Caco-2 (cell line): ENCODE results near the gene ELMO3. TPM values are rescaled to one million over a fixed set of nuclear protein-coding genes. Genes with fewer than 3 reads are reported as not detected.

Experiments
- BruUV-seq: library from RNA; stranded (reverse); fragments of 400-500 nt; replicated peaks from 2 replicates; lab custom pipeline; 2021; lab: Mats Ljungman, UMichigan
- CTCF ChIA-PET: fragments of 300-600 bp; sonication (Branson Sonifier 250); formaldehyde crosslinking; loops from one replicate; lab custom pipeline; 2022; ENCODE audit warnings: antibody characterized with exemption; lab: Charles Lee
- POLR2A ChIA-PET: fragments of 300-600 bp; sonication (Branson Sonifier 250); formaldehyde crosslinking; loops from one replicate; lab custom pipeline; 2022; ENCODE audit warnings: antibody characterized with exemption; lab: Charles Lee
- DNase-seq, 2 experiments: peaks; one replicate each; pipeline versions ENCODE4 v3.0.0 to v3.0.0-alpha.2; 2020 to 2022
- H3K27me3 ChIP-seq: replicated peaks from 2 replicates; pipeline ENCODE4 v1.6.0; 2011; ENCODE audit warnings: low read length; ENCODE audit not compliant: control insufficient read depth, insufficient read depth
- H3K36me3 ChIP-seq: 2 replicates; pipeline ENCODE4 v1.5.1; 2011; ENCODE audit warnings: low read length; ENCODE audit not compliant: control insufficient read depth, insufficient read depth
- H3K4me1 ChIP-seq: fragments of 250-450 bp; sonication (Bioruptor Pico); 2 replicates; pipeline ENCODE4 v1.5.1; 2020; ENCODE audit warnings: mild to moderate bottlenecking
- H3K4me3 ChIP-seq: 2 replicates; pipeline ENCODE4 v1.5.1; 2011; ENCODE audit warnings: low read depth, mild to moderate bottlenecking, control low read depth, low read length
- H3K9me3 ChIP-seq: fragments of 250-450 bp; sonication (Bioruptor Pico); 2 replicates; pipeline ENCODE4 v1.5.1; 2020; ENCODE audit warnings: mild to moderate bottlenecking, moderate library complexity
- H3K27ac Mint-ChIP-seq: one replicate; pipeline ENCODE4 v1.8.0; 2022; ENCODE audit warnings: mixed read lengths; ENCODE audit not compliant: unreplicated experiment
- H3K27me3 Mint-ChIP-seq: one replicate; pipeline ENCODE4 v1.8.0; 2022; ENCODE audit warnings: mixed read lengths; ENCODE audit not compliant: insufficient read depth, unreplicated experiment
- H3K36me3 Mint-ChIP-seq: one replicate; pipeline ENCODE4 v1.8.0; 2022; ENCODE audit warnings: mild to moderate bottlenecking, mixed read lengths; ENCODE audit not compliant: insufficient read depth, unreplicated experiment
- H3K4me1 Mint-ChIP-seq: one replicate; pipeline ENCODE4 v1.8.0; 2022; ENCODE audit warnings: low read depth, mixed read lengths; ENCODE audit not compliant: unreplicated experiment
- H3K4me3 Mint-ChIP-seq: one replicate; pipeline ENCODE4 v1.8.0; 2022; ENCODE audit warnings: mild to moderate bottlenecking, moderate library complexity, mixed read lengths; ENCODE audit not compliant: unreplicated experiment
- H3K9me3 Mint-ChIP-seq: one replicate; pipeline ENCODE4 v1.8.0; 2022; ENCODE audit warnings: mixed read lengths; ENCODE audit not compliant: unreplicated experiment
- CTCF ChIP-seq, 2 experiments: fragments of 200-600 bp in 1 of 2; IDR thresholded peaks; 1 replicate in 1 of 2; 2 replicates in 1 of 2; pipeline versions ENCODE4 v1.5.1 to v1.8.0; 2011 to 2022; ENCODE audit warnings: antibody characterized with exemption in 1 of 2, control low read depth in 1 of 2, inconsistent platforms in 1 of 2, low read depth in 1 of 2, low read length in 1 of 2, mild to moderate bottlenecking in 1 of 2, moderate library complexity in 1 of 2; ENCODE audit not compliant: insufficient read depth in 1 of 2, severe bottlenecking in 1 of 2, unreplicated experiment in 1 of 2
- intact Hi-C: fragments of 100-400 bp; cut with micrococcal nuclease; formaldehyde crosslinking; loops from one replicate; pipeline ENCODE4 v1.10.0; 2022; ENCODE audit not compliant: unreplicated experiment
- total RNA-seq: library from RNA; stranded (reverse); gene quantifications from 2 replicates; pipeline ENCODE4 v1.2.3, GENCODE V29; 2022

Gene ELMO3
- total RNA-seq, 1 experiment from 2014 or later = 27.8 TPM

- intact Hi-C loops = no loop called here
- no peak overlapping the region for H3K4me3 ChIP-seq
- no peaks in the 10 kb centered on the region for H3K27me3 ChIP-seq
- H3K4me1 ChIP-seq = peaks cover 7% of the 10 kb centered on the region; the same call in 1 of the 2 replicates
- no peak overlapping the region for H3K27ac Mint-ChIP-seq
- POLR2A ChIA-PET = interaction anchor here (0.9 to 1.2 kb wide), 2 partner anchors 15 to 37 kb away, joined by 5 to 10 read pairs; no protein-coding TSS in a partner anchor
- peaks cover 88% of the 10 kb centered on the region for H3K36me3 Mint-ChIP-seq
- no peaks in the 10 kb centered on the region for H3K9me3 ChIP-seq
- CTCF ChIA-PET = interaction anchor here (0.5 to 6.0 kb wide), 3 partner anchors 15 to 992 kb away, joined by 3 to 19 read pairs (median 6); no protein-coding TSS in a partner anchor
- H3K27me3 Mint-ChIP-seq = no peaks in the 10 kb centered on the region
- H3K9me3 Mint-ChIP-seq = no peaks in the 10 kb centered on the region
- DNase-seq = no peak
- H3K36me3 ChIP-seq = peaks cover 13% of the 10 kb centered on the region
- BruUV-seq = no TSS peak
- no peak for TF ChIP-seq CTCF (IDR thresholded peaks at IDR 0.05; ENCODE audit: insufficient read depth in 1 of 2, low read depth in 1 of 2, low read length in 1 of 2, severe bottlenecking in 1 of 2, unreplicated experiment in 1 of 2)
- H3K4me1 Mint-ChIP-seq = peaks cover 17% of the 10 kb centered on the region
- no peak overlapping the region for H3K4me3 Mint-ChIP-seq
Observed at GRCh38 chr16:67230809-67231660, 32.1 kb downstream of the ELMO3 start.

GRCh38 chr16:67233596-67233995 is 34.7 kb downstream of the ELMO3 start:
- Histone ChIP-seq H3K27me3 (no peaks in the 10 kb centered on the region), H3K4me1 (no peaks in the 10 kb centered on the region), H3K36me3 (peaks cover 11% of the 10 kb centered on the region), H3K4me3 (no peak overlapping the region), H3K9me3 (no peaks in the 10 kb centered on the region)
- no peak for TF ChIP-seq CTCF (IDR thresholded peaks at IDR 0.05; ENCODE audit: insufficient read depth in 1 of 2, low read depth in 1 of 2, low read length in 1 of 2, severe bottlenecking in 1 of 2, unreplicated experiment in 1 of 2)
- DNase-seq = no peak
- H3K4me1 Mint-ChIP-seq = no peaks in the 10 kb centered on the region
- ChIA-PET POLR2A (interaction anchor here (1.2 kb wide), 1 partner anchor 13 kb away, joined by 3 read pairs; no protein-coding TSS in a partner anchor), CTCF (interaction anchor here (0.6 to 6.0 kb wide), 2 partner anchors 13 to 36 kb away, joined by 5 to 19 read pairs; no protein-coding TSS in a partner anchor)
- intact Hi-C loops = no loop called here
- BruUV-seq = no TSS peak
- H3K4me3 Mint-ChIP-seq = no peak overlapping the region
- H3K27me3 Mint-ChIP-seq = no peaks in the 10 kb centered on the region
- no peak overlapping the region for H3K27ac Mint-ChIP-seq
- H3K9me3 Mint-ChIP-seq = no peaks in the 10 kb centered on the region
- H3K36me3 Mint-ChIP-seq = peaks cover 94% of the 10 kb centered on the region

GRCh38 chr16:67234180-67234597 is 35.3 kb downstream of the ELMO3 start:
- peaks cover 90% of the 10 kb centered on the region for H3K36me3 Mint-ChIP-seq

More at GRCh38 chr16:67234180-67234597, 35.3 kb downstream of the ELMO3 start:
- no peak overlapping the region for H3K4me3 ChIP-seq
- no peaks in the 10 kb centered on the region for H3K9me3 ChIP-seq
- peaks cover 9% of the 10 kb centered on the region for H3K36me3 ChIP-seq
- no peak for DNase-seq
- no peak for TF ChIP-seq CTCF (IDR thresholded peaks at IDR 0.05; ENCODE audit: insufficient read depth in 1 of 2, low read depth in 1 of 2, low read length in 1 of 2, severe bottlenecking in 1 of 2, unreplicated experiment in 1 of 2)
- intact Hi-C loops = no loop called here
- BruUV-seq = no TSS peak
- H3K27me3 Mint-ChIP-seq = no peaks in the 10 kb centered on the region
- no peaks in the 10 kb centered on the region for H3K4me1 Mint-ChIP-seq
- no peaks in the 10 kb centered on the region for H3K4me1 ChIP-seq
- ChIA-PET CTCF (interaction anchor here (6.0 kb wide), 1 partner anchor 12 kb away, joined by 19 read pairs; no protein-coding TSS in a partner anchor), POLR2A (interaction anchor here (1.2 kb wide), 1 partner anchor 12 kb away, joined by 3 read pairs; no protein-coding TSS in a partner anchor)
- H3K4me3 Mint-ChIP-seq = no peak overlapping the region
- no peaks in the 10 kb centered on the region for H3K27me3 ChIP-seq
- H3K27ac Mint-ChIP-seq = no peak overlapping the region
- H3K9me3 Mint-ChIP-seq = no peaks in the 10 kb centered on the region
